ENCODE measurements around the gene KCNMA1. TPM values are rescaled to one million over a fixed set of nuclear protein-coding genes. Genes with fewer than 3 reads are reported as not detected.

The KCNMA1 gene
- total RNA-seq, 1 donor from 2014 or later = 0.39 TPM

DNA sequence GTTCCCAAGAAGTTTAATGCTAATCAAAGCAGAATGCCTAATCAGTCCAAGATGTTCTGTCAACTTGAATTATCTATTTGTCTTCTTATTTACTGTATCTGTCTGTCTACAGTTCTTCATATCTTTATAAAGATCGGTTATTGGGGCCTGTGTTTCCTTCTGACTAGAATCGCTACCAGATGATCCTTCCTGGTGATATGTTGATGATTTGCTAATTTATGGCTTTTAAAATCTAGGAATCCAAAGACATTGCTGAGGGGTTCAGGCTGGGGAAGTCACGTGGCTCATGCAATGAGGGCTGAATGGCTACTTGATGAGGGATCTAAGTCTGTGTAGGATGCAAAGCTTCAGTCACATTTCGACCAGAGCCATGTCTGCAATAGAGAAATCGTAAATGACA, 536.3 kb downstream of the KCNMA1 start:
- intact Hi-C loops (cut with micrococcal nuclease) = no loop called here

DNA sequence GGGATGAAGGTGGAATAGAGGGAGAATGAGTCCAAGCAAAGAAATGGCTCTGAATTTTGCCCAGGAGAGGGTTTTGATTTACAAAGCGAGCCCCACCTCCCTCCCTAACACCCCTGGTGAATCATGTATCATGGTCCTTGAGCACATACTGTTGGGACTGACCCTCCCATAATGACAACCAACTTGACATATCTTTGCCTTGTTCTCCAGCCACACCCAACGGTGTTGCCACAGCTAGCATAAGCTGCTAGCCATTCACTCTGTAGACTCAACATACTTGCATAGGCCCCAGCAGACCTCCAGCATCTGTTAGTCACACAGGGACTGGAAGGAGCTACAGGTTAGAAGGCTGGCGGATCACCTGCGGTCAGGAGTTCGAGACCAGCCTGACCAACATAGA, 538.5 kb downstream of the KCNMA1 start:
- intact Hi-C loops (cut with micrococcal nuclease) = no loop called here

DNA sequence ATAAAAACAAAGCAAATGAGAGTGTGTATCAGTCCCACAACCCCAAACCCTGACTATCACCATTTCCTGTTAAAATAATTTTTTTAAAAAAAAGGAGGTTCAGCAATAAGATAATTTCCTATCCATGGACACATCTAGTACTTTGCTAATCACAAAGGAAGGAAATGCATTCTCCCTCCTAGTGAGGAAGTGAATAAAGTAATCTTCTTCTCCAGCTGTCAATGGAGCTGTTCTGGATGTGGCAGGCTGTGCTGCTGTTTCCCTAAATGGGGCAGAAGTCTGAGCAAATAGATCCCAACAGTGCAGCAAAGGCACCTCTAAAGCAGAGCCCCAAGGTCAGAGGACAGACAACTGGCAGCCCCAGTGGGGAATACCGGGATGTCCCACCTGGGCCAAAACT, 540.0 kb downstream of the KCNMA1 start:
- intact Hi-C loops (cut with micrococcal nuclease) = no loop called here

DNA sequence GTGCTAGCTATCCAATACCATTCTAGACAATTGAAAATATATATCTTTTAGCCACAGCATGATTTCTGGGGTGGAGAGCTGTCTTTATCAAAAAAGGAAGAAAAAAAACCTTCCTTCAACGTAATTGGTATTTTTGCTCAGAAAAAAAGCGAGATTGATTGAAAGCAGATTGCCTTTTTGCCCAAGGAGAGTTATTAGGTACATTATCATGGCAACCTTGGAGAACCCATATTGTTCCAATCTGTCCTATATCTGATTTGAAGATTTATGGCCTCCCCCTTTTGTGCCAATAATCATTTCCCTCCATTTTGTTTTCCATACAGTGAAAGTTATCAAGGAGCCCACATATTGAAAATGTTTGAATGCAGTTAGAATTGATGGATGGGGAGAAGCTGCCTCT, 544.5 kb downstream of the KCNMA1 start:
- intact Hi-C loops (cut with micrococcal nuclease) = no loop called here

DNA sequence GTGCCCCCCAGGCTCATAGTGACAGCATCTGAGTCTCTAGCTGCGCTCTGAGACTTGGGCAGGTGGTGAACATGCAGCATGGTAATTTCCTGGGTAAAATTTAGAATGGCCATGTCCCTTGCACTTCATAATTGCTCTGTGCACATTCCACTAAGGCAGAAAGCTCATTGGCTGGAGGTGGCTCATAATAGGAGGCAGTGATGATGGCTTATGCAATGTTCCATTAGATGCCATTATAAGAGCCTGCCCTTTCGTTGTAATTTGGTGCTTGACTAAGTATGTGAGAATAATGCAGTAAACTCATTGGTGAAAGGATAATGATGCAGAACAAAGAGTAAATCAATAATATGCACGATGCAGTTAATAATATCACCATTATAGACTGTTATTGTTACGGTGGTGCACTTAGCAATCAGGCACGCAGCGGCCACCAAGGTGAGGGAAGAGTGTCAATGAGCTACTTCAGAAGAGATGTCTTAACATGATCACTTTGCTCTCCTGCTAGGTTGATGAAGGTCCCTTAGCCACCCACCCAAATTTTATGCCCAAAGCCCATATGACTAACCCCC, 545.9 kb downstream of the KCNMA1 start:
- intact Hi-C loops (cut with micrococcal nuclease) = no loop called here

- intact Hi-C loops (cut with micrococcal nuclease) = no loop called here
Observed at GRCh38 chr10:77090381-77091356, 546.9 kb downstream of the KCNMA1 start.

GRCh38 chr10:77087366-77087765, 550.2 kb downstream of the KCNMA1 start:
- intact Hi-C loops (cut with micrococcal nuclease) = no loop called here

DNA sequence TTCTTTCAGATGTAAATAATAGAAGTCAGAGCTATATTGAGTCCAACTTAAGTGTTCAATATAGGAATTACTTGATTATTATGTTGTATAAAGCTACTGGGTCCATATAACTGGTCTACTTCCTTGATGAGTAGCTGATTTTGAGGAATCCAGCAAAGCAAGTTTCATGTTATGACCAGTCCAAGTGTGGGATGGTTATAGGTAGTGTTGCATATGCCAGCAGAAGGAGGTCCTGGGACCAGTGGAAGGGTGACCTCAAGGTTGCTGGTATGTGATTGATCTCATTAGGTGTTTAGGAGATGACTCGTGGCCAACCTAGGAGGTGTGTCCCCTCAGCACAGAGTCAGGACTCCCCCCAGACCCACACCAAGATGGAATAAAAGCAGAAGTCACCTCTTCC, 551.5 kb downstream of the KCNMA1 start:
- intact Hi-C loops (cut with micrococcal nuclease) = no loop called here

DNA sequence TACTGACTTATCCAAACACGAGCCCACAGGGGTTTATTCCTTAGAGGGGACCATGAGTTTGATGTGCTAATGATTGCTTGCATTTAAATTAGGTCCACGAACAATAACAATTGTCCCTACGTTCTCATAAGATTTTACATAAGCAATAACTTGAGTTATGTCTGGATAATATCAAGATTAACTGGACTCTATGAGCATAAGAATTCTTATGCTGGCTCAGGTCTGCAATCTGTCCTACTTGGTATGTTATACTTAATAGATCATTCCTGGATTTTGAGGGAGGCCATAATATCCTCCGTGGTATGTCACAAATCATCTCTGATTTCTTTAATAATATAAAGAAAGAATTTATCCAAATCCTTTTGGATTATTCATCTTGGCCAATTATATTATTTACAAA, 552.3 kb downstream of the KCNMA1 start:
- intact Hi-C loops (cut with micrococcal nuclease) = no loop called here

DNA sequence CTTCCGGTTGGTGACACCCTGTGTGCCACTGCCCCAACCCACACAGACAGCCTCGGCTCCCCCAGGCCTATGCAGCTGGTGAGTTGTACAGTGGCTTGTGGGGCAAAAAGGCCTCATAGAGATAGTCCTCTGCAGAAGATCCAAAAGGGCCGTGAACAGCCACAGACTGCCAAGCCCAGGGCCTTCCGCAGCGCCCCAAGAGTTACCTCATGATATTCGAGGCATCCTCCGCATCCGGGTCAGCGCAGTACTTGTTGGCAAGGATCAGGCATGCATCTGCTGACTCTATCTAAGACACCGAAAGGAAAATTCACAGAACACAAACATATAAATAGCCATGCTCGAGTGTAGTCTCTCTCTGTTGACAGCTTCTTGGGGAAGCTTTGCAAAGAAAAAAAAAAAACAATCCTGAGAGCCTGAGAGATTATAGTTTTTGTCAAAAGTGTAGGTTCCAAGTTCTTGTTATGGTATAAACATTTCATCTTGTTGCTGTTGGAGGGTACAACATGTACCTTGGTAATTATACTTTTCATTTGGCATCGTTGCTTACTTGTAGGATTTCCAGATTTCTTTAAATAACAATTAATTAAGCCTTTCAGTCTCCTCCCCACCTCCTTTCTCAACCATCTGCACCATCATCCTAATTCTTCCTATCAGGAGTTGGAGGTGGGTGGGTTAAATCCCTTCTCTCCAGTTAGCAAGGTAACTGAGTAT, 553.0 kb downstream of the KCNMA1 start:
- intact Hi-C loops (cut with micrococcal nuclease) = no loop called here

GRCh38 chr10:77082601-77083252, 554.9 kb downstream of the KCNMA1 start:
- intact Hi-C loops (cut with micrococcal nuclease) = no loop called here

DNA sequence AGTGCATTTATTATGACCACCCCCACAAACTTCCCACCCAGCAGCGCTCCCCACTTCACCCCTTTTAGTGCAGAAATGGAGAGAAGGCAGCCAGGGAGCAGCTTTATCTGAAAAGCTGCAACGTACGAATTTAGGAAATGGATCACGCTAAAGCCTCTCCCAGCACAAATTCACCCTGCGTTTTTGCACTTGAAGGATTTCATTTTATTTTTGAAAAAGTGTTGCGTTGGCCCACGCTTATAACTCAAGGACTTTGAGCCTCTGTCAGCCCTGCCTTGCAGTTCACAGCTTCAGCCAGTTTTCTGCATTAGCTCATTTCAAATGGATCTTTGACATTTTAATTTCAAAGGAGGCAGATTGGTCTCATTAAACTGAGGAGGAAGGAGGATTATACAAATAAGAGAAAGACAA, 556.1 kb downstream of the KCNMA1 start:
- intact Hi-C loops (cut with micrococcal nuclease) = no loop called here

GRCh38 chr10:77080361-77081027, 557.1 kb downstream of the KCNMA1 start:
- intact Hi-C loops (cut with micrococcal nuclease) = no loop called here

DNA sequence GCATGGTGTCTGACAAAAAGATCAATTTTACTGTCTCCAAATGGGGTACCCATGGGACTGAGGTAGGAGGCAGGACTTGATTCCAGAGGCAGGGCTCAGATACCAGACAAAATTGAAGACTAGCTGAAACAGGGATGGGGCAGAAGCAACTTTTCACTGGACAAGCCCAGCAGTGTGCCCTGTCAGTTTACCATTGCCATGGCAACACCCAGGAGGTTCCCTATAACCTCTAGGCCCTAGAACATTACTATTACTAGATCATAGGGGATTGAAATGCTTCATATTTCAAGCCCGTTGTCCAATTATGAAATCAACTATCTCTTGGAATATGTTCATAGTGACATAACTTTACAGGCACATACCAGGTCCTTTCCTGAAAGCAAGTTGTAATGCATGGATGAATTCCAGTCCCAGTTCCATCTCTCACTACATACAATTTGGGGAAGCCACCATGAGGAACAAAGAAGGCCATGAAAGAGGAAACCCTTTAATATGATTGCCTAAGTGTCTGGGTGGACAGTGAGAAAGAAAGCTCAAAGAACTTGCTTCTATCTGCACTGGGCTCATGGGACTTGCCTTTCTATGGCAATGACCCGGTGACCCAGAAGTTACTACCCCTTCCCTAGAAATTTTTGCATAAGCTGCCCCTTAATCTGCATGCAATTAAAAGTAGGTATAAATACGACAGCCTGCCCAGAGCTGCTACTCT, 557.9 kb downstream of the KCNMA1 start:
- intact Hi-C loops (cut with micrococcal nuclease) = no loop called here

GRCh38 chr10:77077316-77077945, 560.2 kb downstream of the KCNMA1 start:
- intact Hi-C loops (cut with micrococcal nuclease) = no loop called here

GRCh38 chr10:77075926-77076325, 561.7 kb downstream of the KCNMA1 start:
- intact Hi-C loops (cut with micrococcal nuclease) = no loop called here

DNA sequence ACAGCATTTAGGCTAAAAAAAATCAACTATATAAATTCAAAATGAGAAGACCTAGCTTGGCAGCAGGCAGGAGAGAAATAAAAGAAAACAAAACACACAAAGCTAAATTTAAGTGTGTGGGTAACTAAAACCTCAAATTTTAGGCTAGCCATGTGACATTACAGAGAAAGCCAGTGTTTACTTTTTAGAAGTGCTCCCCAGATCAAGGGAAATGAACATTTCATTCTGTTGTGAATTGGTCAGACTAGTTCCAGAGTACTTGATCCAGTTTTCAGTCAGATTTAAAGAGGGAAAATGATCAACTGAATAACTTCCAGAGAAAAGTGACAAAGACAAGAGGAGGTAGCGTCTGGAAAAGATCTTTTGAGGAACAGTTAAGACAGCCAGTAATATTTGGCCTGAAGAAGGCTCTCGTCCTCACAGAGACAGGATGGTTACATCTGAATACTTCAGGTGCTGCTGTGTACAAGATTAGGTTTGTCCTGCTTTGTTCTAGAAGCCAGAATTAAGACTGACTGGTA, 563.4 kb downstream of the KCNMA1 start:
- intact Hi-C loops (cut with micrococcal nuclease) = no loop called here

DNA sequence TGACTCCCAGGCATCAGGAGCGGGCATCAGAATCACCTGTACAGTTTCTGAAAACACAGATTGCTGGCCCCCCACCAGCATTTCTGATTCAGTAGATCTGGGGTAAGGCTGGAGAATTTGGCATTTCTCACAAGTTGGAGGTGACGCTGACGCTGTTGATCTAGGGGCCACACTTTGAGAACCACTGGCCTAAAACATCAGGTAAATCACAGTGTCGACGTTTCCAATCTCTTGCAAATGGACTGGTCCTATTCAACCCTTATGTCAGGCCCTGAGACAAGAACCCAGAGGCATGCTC, 564.0 kb downstream of the KCNMA1 start:
- intact Hi-C loops (cut with micrococcal nuclease) = no loop called here

- intact Hi-C loops (cut with micrococcal nuclease) = no loop called here
Observed at GRCh38 chr10:77072836-77073662, 564.6 kb downstream of the KCNMA1 start.
